Neuronal stem cell (in vitro differentiated cells): ENCODE data around the gene SMPD3.
A peak's percentile ranks its signal among the peaks of the same experiment; 100 is the strongest.

Experiments used
- DNase-seq: peaks from one replicate; pipeline ENCODE4 v3.0.0-alpha.2; 2013; ENCODE audit warnings: low spot score
- H2AFZ ChIP-seq: one replicate; pipeline ENCODE4 v1.6.1; 2013; ENCODE audit warnings: mild to moderate bottlenecking, low read length, inconsistent platforms
- H2AK5ac ChIP-seq: 2 replicates; pipeline ENCODE4 v1.6.1; 2013; ENCODE audit warnings: low read depth, mild to moderate bottlenecking, inconsistent platforms, low read length, moderate library complexity, mixed read lengths
- H2BK120ac ChIP-seq: 2 replicates; pipeline ENCODE4 v1.6.1; 2013; ENCODE audit warnings: low read depth, mild to moderate bottlenecking, inconsistent platforms, low read length, moderate library complexity, mixed read lengths
- H2BK12ac ChIP-seq: one replicate; pipeline ENCODE4 v1.6.1; 2013; ENCODE audit warnings: low read length, inconsistent platforms
- H2BK15ac ChIP-seq: 2 replicates; pipeline ENCODE4 v1.6.1; 2013; ENCODE audit warnings: mild to moderate bottlenecking, low read length, inconsistent platforms, mixed read lengths
- H2BK5ac ChIP-seq: one replicate; pipeline ENCODE4 v1.6.1; 2013; ENCODE audit warnings: inconsistent platforms, mild to moderate bottlenecking, low read length, moderate library complexity
- H3K14ac ChIP-seq: one replicate; pipeline ENCODE4 v1.6.1; 2013; ENCODE audit warnings: low read length, inconsistent platforms
- H3K18ac ChIP-seq: 2 replicates; pipeline ENCODE4 v1.6.1; 2013; ENCODE audit warnings: low read length, inconsistent platforms
- H3K23ac ChIP-seq: 2 replicates; pipeline ENCODE4 v1.6.1; 2013; ENCODE audit warnings: low read depth, mild to moderate bottlenecking, mixed read lengths, low read length, inconsistent platforms; ENCODE audit not compliant: poor library complexity
- H3K27ac ChIP-seq: replicated peaks from 3 replicates; pipeline ENCODE4 v1.5.1; 2013; ENCODE audit warnings: low read length, inconsistent platforms
- H3K27me3 ChIP-seq, 3 experiments: 2 replicates each; pipeline ENCODE4 v1.6.1; 2013; ENCODE audit warnings: low read length in 3 of 3, mild to moderate bottlenecking in 2 of 3, inconsistent platforms in 1 of 3, low read depth in 1 of 3, mixed read lengths in 1 of 3, moderate library complexity in 1 of 3; ENCODE audit not compliant: control insufficient read depth in 3 of 3, insufficient read depth in 3 of 3
- H3K36me3 ChIP-seq, 2 donors: replicated peaks in 1 of 2; 2 replicates each; pipeline ENCODE4 v1.6.1; 2013; ENCODE audit warnings: low read length in 2 of 2; ENCODE audit not compliant: control insufficient read depth in 2 of 2, insufficient read depth in 2 of 2
- H3K4ac ChIP-seq: 2 replicates; pipeline ENCODE4 v1.6.1; 2013; ENCODE audit warnings: inconsistent platforms, mild to moderate bottlenecking, low read length, moderate library complexity
- H3K4me1 ChIP-seq, 2 donors: 1 replicate in 1 of 2; 2 replicates in 1 of 2; pipeline ENCODE4 v1.6.1; 2013; ENCODE audit warnings: low read length in 2 of 2, low read depth in 1 of 2; ENCODE audit not compliant: control insufficient read depth in 2 of 2, insufficient read depth in 1 of 2
- H3K4me2 ChIP-seq: one replicate; pipeline ENCODE4 v1.6.1; 2013; ENCODE audit warnings: mild to moderate bottlenecking, low read length, inconsistent platforms; ENCODE audit not compliant: insufficient read depth, poor library complexity, severe bottlenecking
- H3K4me3 ChIP-seq, 2 donors: 2 replicates each; pipeline ENCODE4 v1.5.1; 2013; ENCODE audit warnings: low read length in 2 of 2, mild to moderate bottlenecking in 2 of 2, inconsistent platforms in 1 of 2, moderate library complexity in 1 of 2
- H3K79me1 ChIP-seq: one replicate; pipeline ENCODE4 v1.6.1; 2013; ENCODE audit warnings: low read depth, mild to moderate bottlenecking, inconsistent platforms, low read length, moderate library complexity
- H3K9ac ChIP-seq: one replicate; pipeline ENCODE4 v1.6.1; 2013; ENCODE audit warnings: mild to moderate bottlenecking, low read depth, low read length, inconsistent platforms; ENCODE audit not compliant: poor library complexity
- H3K9me3 ChIP-seq, 2 donors: replicated peaks in 1 of 2; 2 replicates each; pipeline versions ENCODE3 to v1.6.1; 2013; ENCODE audit warnings: low read length in 2 of 2, mild to moderate bottlenecking in 2 of 2, inconsistent platforms in 1 of 2, low read depth in 1 of 2, mixed read lengths in 1 of 2, moderate library complexity in 1 of 2; ENCODE audit not compliant: control insufficient read depth in 2 of 2, insufficient read depth in 1 of 2
- H4K8ac ChIP-seq: one replicate; pipeline ENCODE4 v1.6.1; 2013; ENCODE audit warnings: low read depth, mild to moderate bottlenecking, inconsistent platforms, low read length, moderate library complexity
- H4K91ac ChIP-seq: one replicate; pipeline ENCODE4 v1.6.1; 2013; ENCODE audit warnings: low read length, low read depth, mild to moderate bottlenecking, inconsistent platforms; ENCODE audit not compliant: poor library complexity
- WGBS, 2 donors: extraction: QIAGEN DNeasy Blood & Tissue Kit; methylation state at CpG; one replicate each; pipeline ENCODE4 v1.1.7; 2013; ENCODE audit warnings: missing lambda C conversion rate in 2 of 2, mixed read lengths in 1 of 2; ENCODE audit not compliant: insufficient read length in 2 of 2, insufficient replicate concordance in 1 of 2; ENCODE audit errors: extremely low coverage in 2 of 2; 5-methylcytosine and 5-hydroxymethylcytosine counted together

SMPD3 gene

DNA sequence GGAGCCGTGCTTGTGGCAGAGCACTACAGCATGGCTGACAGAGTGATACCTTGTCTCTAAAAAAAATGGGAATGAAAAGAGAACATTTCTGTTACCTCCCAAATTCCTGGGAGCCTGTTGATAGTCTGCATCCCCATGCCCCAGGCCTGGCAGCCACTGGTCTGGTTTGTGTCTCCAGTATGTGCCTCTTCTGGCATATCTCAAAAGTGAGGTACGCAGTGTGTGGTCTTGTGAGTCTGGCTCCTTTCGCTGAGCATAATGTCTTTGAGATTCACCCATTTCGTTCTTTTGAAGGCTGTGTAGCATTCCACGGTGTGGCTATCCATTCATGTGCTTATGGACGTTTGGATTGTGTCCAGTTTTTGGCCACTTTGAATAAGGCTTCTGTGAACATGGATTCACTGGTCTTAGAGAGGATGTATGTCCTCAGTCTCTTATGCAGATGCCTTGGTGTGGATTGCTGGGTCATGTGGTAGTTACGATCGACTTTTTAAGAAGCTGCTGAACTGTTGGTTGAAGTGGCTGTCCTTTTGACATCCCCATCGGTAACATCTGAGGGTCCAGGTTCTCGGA, 98.4 kb downstream of the SMPD3 start:
- Histone ChIP-seq H3K4me1 (no peaks in the 10 kb centered on the region), H2BK15ac (no peak overlapping the region), H2BK120ac (no peak overlapping the region), H3K36me3 (peaks cover 60 to 100% of the 10 kb centered on the region in 2 donors), H2BK5ac (no peak overlapping the region), H3K4me3 (peak overlapping the region in 1 of 2 donors; percentile 25), H3K9me3 (no peaks in the 10 kb centered on the region), H3K23ac (no peak overlapping the region), H2AK5ac (no peak overlapping the region), H3K79me1 (peaks cover 2% of the 10 kb centered on the region), H3K14ac (no peak overlapping the region), H3K9ac (no peak overlapping the region), H3K27me3 (no peaks in the 10 kb centered on the region), H2BK12ac (no peak overlapping the region), H3K4ac (no peak overlapping the region), H3K4me2 (no peak overlapping the region), H2AFZ (no peak overlapping the region), H4K8ac (no peak overlapping the region), H4K91ac (no peak overlapping the region), H3K18ac (no peak overlapping the region), H3K27ac (no peak overlapping the region)
- DNase-seq = no peak
- WGBS, 2 donors = no CpG with 5 or more reads among the region's 10 CpGs

DNA sequence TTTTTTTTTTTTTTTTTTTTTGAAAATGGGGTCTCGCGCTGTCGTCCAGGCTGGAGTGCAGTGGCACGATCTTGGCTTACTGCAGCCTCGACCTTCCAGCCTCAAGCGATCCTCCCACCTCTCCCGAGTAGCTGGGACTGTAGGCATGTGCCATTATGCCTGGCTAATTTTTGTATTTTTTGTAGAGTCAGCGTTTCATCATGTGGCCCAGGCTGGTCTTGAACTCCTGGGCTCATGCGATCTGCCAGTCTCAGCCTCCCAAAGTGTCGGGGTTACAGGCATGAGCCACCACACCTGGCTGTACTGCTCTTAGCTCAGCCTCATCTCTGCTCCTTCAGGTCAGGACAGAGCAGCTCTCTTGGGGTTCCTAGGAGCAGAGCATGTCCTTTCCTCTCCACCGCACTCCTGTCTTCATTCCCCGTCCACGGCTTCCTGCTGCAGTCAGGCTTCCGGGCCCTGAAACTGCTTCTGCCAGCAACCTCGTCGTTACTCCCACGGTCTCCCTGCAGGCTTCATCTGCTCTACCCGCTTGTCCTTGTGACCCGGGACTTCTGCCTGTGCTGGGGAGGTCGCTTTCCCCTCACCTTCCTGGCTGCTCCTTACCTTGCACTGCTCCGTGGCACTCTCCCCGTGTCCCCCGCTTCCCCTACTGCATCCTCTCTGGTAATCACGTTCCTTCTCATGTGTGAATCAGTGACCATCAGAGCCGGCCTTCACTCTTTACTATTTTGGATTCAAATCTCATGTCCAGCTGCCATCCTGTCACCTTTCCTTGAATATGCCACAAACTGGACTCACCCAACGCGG, 99.5 kb downstream of the SMPD3 start:
- Histone ChIP-seq H2AFZ (no peak overlapping the region), H3K9ac (no peak overlapping the region), H2BK5ac (no peak overlapping the region), H2BK12ac (no peak overlapping the region), H3K27me3 (no peaks in the 10 kb centered on the region), H3K36me3 (peaks cover 59 to 100% of the 10 kb centered on the region in 2 donors), H3K9me3 (no peaks in the 10 kb centered on the region), H2AK5ac (no peak overlapping the region), H4K8ac (no peak overlapping the region), H3K4me1 (no peaks in the 10 kb centered on the region), H3K79me1 (peaks cover 2% of the 10 kb centered on the region), H3K27ac (no peak overlapping the region), H3K14ac (no peak overlapping the region), H2BK120ac (no peak overlapping the region), H3K4me2 (no peak overlapping the region), H2BK15ac (no peak overlapping the region), H3K18ac (no peak overlapping the region), H4K91ac (no peak overlapping the region), H3K23ac (peak overlapping the region; percentile 8), H3K4ac (no peak overlapping the region), H3K4me3 (peak overlapping the region in 1 of 2 donors; percentile 49)
- no peak for DNase-seq
- WGBS, 2 donors = no CpG with 5 or more reads among the region's 27 CpGs

DNA sequence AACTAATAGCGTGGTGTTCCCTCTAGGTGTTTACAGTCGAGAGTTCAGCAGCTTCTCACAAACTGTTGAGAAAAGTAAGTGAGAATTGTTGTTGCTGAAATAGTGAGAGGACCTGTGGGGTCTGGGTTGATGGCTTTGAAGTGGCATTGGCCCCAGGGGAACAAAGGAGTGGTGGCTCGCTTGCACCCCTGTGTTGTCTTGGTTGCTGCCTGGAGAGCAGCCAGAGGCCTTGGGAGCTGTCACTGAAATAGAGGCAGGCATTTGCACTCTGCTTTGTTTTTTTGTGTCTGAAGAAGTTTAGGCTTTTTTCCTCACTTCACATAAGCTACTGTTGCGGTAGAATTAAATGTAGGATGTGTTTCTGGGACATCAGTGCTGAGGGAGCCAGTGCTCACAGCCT, 100.7 kb downstream of the SMPD3 start:
- Histone ChIP-seq H3K23ac (no peak overlapping the region), H3K27ac (no peak overlapping the region), H3K18ac (no peak overlapping the region), H3K36me3 (peaks cover 53 to 100% of the 10 kb centered on the region in 2 donors), H3K9ac (no peak overlapping the region), H2AK5ac (no peak overlapping the region), H3K4me1 (no peaks in the 10 kb centered on the region), H3K79me1 (peaks cover 2% of the 10 kb centered on the region), H2BK5ac (no peak overlapping the region), H3K27me3 (no peaks in the 10 kb centered on the region), H4K8ac (no peak overlapping the region), H2BK120ac (no peak overlapping the region), H3K4ac (no peak overlapping the region), H4K91ac (no peak overlapping the region), H2AFZ (no peak overlapping the region), H3K4me3 (no peak overlapping the region), H3K4me2 (no peak overlapping the region), H2BK12ac (no peak overlapping the region), H2BK15ac (no peak overlapping the region), H3K9me3 (no peaks in the 10 kb centered on the region), H3K14ac (no peak overlapping the region)
- DNase-seq = no peak
- WGBS, 2 donors = no CpG with 5 or more reads among the region's 4 CpGs

DNA sequence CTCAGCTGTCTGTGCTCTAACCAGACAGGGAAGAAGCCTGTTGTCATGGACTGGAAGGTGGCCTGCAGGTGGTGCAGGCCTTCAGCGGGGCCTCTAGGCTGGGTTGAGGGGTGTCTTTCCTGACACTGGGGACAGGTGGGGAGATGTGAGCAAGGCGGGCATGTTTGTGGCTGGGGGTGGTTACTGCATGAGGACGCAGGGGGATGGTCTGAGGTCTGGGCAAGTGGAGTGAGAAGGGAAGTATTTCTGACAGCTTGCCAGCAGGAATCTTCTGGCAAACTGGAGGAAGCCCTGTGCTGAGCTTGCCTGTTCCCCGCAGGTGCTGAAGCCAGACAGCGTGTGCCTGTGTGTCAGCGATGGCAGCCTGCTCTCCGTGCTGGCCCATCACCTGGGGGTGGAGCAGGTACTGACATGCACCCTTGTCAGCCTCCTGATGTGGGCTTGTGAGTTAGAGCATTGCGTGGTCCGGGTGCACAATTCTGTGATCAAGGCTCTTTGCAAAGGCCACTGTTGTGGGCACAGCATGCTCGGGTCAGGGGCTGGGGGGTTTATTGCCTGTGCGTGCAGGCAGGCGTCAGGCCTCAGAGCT, 101.3 kb downstream of the SMPD3 start:
- WGBS, 2 donors = no CpG with 5 or more reads among the region's 12 CpGs
- no peak overlapping the region for H2AK5ac ChIP-seq
- H3K9me3 ChIP-seq = no peaks in the 10 kb centered on the region
- peak overlapping the region; percentile 5 for H3K14ac ChIP-seq
- no peak overlapping the region for H2BK5ac ChIP-seq
- peaks cover 2% of the 10 kb centered on the region for H3K79me1 ChIP-seq
- H3K27ac ChIP-seq = no peak overlapping the region
- H2AFZ ChIP-seq = no peak overlapping the region
- no peak overlapping the region for H3K9ac ChIP-seq
- H3K36me3 ChIP-seq = peaks cover 53 to 100% of the 10 kb centered on the region in 2 donors
- no peak overlapping the region for H2BK120ac ChIP-seq
- DNase-seq = no peak
- H3K4ac ChIP-seq = peak overlapping the region; percentile 11
- no peak overlapping the region for H4K91ac ChIP-seq
- H3K18ac ChIP-seq = no peak overlapping the region
- H2BK15ac ChIP-seq = no peak overlapping the region
- H4K8ac ChIP-seq = no peak overlapping the region
- H3K27me3 ChIP-seq = no peaks in the 10 kb centered on the region
- no peak overlapping the region for H3K4me3 ChIP-seq
- H3K4me1 ChIP-seq = no peaks in the 10 kb centered on the region
- no peak overlapping the region for H3K4me2 ChIP-seq
- no peak overlapping the region for H2BK12ac ChIP-seq
- no peak overlapping the region for H3K23ac ChIP-seq
